ENCODE measurements around the gene SERPINA4. TPM values are rescaled to one million over a fixed set of nuclear protein-coding genes. Genes with fewer than 3 reads are reported as not detected.

The SERPINA4 gene
- total RNA-seq, 2 donors from 2014 or later = 0.37 TPM; not detected in 1

GRCh38 chr14:94539181-94539580, 22.1 kb upstream of the SERPINA4 start:
- H3K9me3 ChIP-seq = no peaks in the 10 kb centered on the region
- H3K4me3 ChIP-seq = no peak overlapping the region
- no peak for DNase-seq
- no peaks in the 10 kb centered on the region for H3K27me3 ChIP-seq
- no peaks in the 10 kb centered on the region for H3K4me1 ChIP-seq
- no peak overlapping the region for H3K9ac ChIP-seq (ENCODE audit: low read depth in 2 of 2, low read length in 2 of 2)
- H3K27ac ChIP-seq = no peak overlapping the region
- intact Hi-C loops (cut with DNase I) = no loop called here
- no peaks in the 10 kb centered on the region for H3K36me3 ChIP-seq
- TF ChIP-seq CTCF (IDR thresholded peaks at IDR 0.05) = no peak

DNA sequence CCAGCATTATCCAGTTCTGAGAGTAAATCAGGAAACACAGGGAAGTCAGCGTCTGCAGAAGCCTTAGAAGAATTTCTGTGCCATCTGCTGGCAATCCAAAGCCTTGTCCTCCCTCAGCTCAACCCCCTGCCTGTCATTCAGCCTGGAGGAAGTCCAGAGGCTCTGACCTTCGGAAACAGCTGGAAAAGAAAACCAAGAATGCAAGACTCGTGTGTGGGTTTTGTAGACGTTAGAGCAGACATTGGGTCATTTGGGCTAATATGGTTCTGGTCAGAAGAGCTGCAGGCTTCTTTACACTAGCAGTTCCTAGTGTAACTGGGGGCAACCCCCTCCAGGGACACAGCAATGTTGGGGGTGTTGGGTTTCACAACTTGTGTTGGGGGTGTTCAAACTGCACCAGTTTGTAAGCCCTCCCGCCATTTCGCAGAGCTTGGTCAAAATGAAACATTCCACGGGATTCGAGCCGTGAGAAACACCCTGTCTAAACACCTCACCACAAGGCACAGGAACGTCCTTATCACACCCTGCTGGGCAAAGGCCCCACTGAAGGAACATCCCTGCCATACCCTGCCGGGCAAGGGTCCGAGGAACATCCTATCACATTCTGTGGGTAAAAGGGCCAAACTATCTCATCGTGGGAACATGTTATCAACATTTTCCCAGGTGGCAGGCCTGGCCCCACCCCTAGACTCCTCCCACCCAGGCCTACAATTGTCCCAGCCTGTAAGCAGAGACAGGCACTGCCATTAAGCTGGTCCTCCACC, 21.0 kb upstream of the SERPINA4 start:
- intact Hi-C loops (cut with DNase I) = no loop called here
- no peak for DNase-seq
- no peak overlapping the region for H3K4me3 ChIP-seq
- H3K4me1 ChIP-seq = no peaks in the 10 kb centered on the region
- H3K27me3 ChIP-seq = no peaks in the 10 kb centered on the region
- H3K9ac ChIP-seq (ENCODE audit: low read depth in 2 of 2, low read length in 2 of 2) = no peak overlapping the region
- no peak overlapping the region for H3K27ac ChIP-seq
- TF ChIP-seq CTCF (IDR thresholded peaks at IDR 0.05) = no peak
- H3K36me3 ChIP-seq = no peaks in the 10 kb centered on the region
- H3K9me3 ChIP-seq = no peaks in the 10 kb centered on the region

DNA sequence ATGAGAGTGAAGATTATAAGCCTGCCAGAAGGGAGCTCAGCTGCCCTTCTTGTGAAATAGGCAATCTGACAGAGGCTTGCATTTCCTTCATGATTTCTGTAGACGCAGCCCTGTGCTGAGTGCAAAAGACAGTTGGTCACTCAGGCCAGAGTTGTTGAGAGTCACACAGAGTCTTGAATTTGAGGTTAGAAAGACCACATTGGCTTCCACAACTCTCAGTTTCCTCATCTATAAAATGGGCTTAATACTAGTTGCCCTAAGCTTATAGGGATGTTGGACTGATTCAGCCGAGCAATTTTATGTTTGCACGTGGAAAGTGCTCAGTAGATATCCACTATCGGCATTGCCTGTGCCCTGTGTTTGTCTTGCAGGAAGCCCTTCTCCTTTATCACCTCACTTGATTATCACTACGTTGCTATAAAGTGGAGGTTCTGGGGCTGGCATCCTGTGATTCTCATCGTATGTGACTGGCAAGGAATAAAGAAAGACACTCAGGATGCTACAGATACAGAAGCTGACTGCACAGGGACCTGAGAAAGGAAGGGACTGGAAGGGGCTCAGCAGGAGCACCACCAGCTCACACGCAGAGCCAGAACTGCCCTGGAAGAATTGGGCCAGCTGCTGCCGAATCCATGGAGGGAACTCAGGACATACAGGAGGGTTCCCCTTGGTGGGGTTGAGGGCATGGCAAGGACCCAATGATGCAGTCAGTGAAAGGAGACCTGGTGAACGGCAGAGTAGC, 19.8 kb upstream of the SERPINA4 start:
- Histone ChIP-seq H3K4me1 (no peaks in the 10 kb centered on the region), H3K9me3 (no peaks in the 10 kb centered on the region), H3K9ac (ENCODE audit: low read depth in 2 of 2, low read length in 2 of 2) (no peak overlapping the region), H3K4me3 (no peak overlapping the region), H3K27ac (no peak overlapping the region), H3K27me3 (no peaks in the 10 kb centered on the region), H3K36me3 (no peaks in the 10 kb centered on the region)
- TF ChIP-seq CTCF (IDR thresholded peaks at IDR 0.05) = no peak
- intact Hi-C loops (cut with DNase I) = no loop called here
- no peak for DNase-seq

GRCh38 chr14:94542111-94542810, 19.0 kb upstream of the SERPINA4 start:
- Histone ChIP-seq H3K36me3 (no peaks in the 10 kb centered on the region), H3K9ac (ENCODE audit: low read depth in 2 of 2, low read length in 2 of 2) (no peak overlapping the region), H3K4me1 (no peaks in the 10 kb centered on the region), H3K27ac (no peak overlapping the region), H3K9me3 (no peaks in the 10 kb centered on the region), H3K27me3 (no peaks in the 10 kb centered on the region), H3K4me3 (no peak overlapping the region)
- DNase-seq = no peak
- intact Hi-C loops (cut with DNase I) = no loop called here
- TF ChIP-seq CTCF (IDR thresholded peaks at IDR 0.05) = no peak

GRCh38 chr14:94542811-94543440, 18.3 kb upstream of the SERPINA4 start:
- no peak overlapping the region for H3K9ac ChIP-seq (ENCODE audit: low read depth in 2 of 2, low read length in 2 of 2)
- no peak for DNase-seq
- intact Hi-C loops (cut with DNase I) = no loop called here
- no peaks in the 10 kb centered on the region for H3K27me3 ChIP-seq
- H3K27ac ChIP-seq = no peak overlapping the region
- no peak for TF ChIP-seq CTCF (IDR thresholded peaks at IDR 0.05)
- H3K4me1 ChIP-seq = no peaks in the 10 kb centered on the region
- H3K4me3 ChIP-seq = no peak overlapping the region
- no peaks in the 10 kb centered on the region for H3K9me3 ChIP-seq
- no peaks in the 10 kb centered on the region for H3K36me3 ChIP-seq
